Right lobe of liver (tissue), 4 donors: ENCODE data around the gene RNF135.

Experiments
- POLR2A ChIP-seq: fragments of 450-650 bp; IDR thresholded peaks from one replicate; pipeline ENCODE4 v1.6.1; 2017; ENCODE audit warnings: antibody characterized with exemption, mild to moderate bottlenecking
- TF ChIP-seq, protein P1 (sequence below), 4 donors: fragments of 200-600 bp in 3 of 4; fragments of 450-650 bp in 1 of 4; IDR thresholded peaks; one replicate each; pipeline versions ENCODE4 v1.5.1 to v1.8.0; 2016 to 2022; ENCODE audit warnings: antibody characterized with exemption in 4 of 4, mild to moderate bottlenecking in 2 of 4
- donor health status: DM: no; HTN: no; CAD: no.
- donor health status: DM: no; HTN: no; CAD: no.
- donor health status: DM: no; HTN: yes; CAD: no.

DNA sequence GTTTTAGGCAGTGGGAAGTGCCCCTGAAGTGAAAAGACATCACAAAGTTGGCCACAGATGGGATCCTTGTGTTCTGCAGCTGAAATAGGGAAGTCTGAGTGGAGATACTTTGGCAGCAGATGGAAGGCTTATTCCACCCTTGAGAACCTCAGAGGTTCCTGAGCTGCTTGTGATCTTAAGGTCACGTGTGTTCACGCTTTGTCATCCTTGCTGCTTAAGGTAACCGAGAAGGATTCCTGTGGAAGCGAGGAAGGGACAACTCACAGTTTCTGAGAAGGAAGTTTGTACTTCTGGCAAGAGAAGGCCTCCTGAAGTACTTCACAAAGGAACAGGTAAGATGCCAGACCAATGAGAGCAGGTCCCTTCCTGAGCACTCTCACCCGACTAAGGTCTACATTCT, 36.9 kb upstream of the RNF135 start:
- TF ChIP-seq, protein P1, sequence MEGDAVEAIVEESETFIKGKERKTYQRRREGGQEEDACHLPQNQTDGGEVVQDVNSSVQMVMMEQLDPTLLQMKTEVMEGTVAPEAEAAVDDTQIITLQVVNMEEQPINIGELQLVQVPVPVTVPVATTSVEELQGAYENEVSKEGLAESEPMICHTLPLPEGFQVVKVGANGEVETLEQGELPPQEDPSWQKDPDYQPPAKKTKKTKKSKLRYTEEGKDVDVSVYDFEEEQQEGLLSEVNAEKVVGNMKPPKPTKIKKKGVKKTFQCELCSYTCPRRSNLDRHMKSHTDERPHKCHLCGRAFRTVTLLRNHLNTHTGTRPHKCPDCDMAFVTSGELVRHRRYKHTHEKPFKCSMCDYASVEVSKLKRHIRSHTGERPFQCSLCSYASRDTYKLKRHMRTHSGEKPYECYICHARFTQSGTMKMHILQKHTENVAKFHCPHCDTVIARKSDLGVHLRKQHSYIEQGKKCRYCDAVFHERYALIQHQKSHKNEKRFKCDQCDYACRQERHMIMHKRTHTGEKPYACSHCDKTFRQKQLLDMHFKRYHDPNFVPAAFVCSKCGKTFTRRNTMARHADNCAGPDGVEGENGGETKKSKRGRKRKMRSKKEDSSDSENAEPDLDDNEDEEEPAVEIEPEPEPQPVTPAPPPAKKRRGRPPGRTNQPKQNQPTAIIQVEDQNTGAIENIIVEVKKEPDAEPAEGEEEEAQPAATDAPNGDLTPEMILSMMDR (IDR thresholded peaks at IDR 0.05), result no peak
- no peak for TF ChIP-seq POLR2A
